ENCODE data around the gene RFNG.

Gene RFNG

GRCh38 chr17:82076018-82076784 is 24.6 kb upstream of the RFNG start:
- no peak overlapping the region for H3K4me3 ChIP-seq (ENCODE audit: insufficient read depth, low read depth, low read length)
- no peaks in the 10 kb centered on the region for H3K9me3 ChIP-seq (ENCODE audit: control insufficient read depth, low read length)
- 91 to 92% methylated on average over 25 of the region's 25 CpGs for WGBS, 2 experiments
- H3K27ac ChIP-seq (ENCODE audit: insufficient read depth, low read depth, low read length, poor library complexity, severe bottlenecking) = peak overlapping the region; percentile 44
- H3K27me3 ChIP-seq (ENCODE audit: control insufficient read depth, insufficient read depth, low read length, poor library complexity, severe bottlenecking) = peaks cover 11% of the 10 kb centered on the region
- H3K4me1 ChIP-seq (ENCODE audit: control insufficient read depth, insufficient read depth, low read length) = no peaks in the 10 kb centered on the region
- peaks cover 15% of the 10 kb centered on the region for H3K36me3 ChIP-seq (ENCODE audit: control insufficient read depth, insufficient read depth, low read length)

GRCh38 chr17:82073446-82073845 is 21.8 kb upstream of the RFNG start:
- Histone ChIP-seq H3K27me3 (ENCODE audit: control insufficient read depth, insufficient read depth, low read length, poor library complexity, severe bottlenecking) (peaks cover 11% of the 10 kb centered on the region), H3K4me3 (ENCODE audit: insufficient read depth, low read depth, low read length) (no peak overlapping the region), H3K27ac (ENCODE audit: insufficient read depth, low read depth, low read length, poor library complexity, severe bottlenecking) (no peak overlapping the region), H3K4me1 (ENCODE audit: control insufficient read depth, insufficient read depth, low read length) (no peaks in the 10 kb centered on the region), H3K9me3 (ENCODE audit: control insufficient read depth, low read length) (no peaks in the 10 kb centered on the region), H3K36me3 (ENCODE audit: control insufficient read depth, insufficient read depth, low read length) (no peaks in the 10 kb centered on the region)
- 90 to 91% methylated on average over 9 of the region's 9 CpGs for WGBS, 2 experiments

- H3K27me3 ChIP-seq (ENCODE audit: control insufficient read depth, insufficient read depth, low read length, poor library complexity, severe bottlenecking) = peaks cover 11% of the 10 kb centered on the region
- no peak overlapping the region for H3K27ac ChIP-seq (ENCODE audit: insufficient read depth, low read depth, low read length, poor library complexity, severe bottlenecking)
- WGBS, 2 experiments = 88 to 94% methylated on average over 5 to 6 of the region's 6 CpGs
- no peaks in the 10 kb centered on the region for H3K36me3 ChIP-seq (ENCODE audit: control insufficient read depth, insufficient read depth, low read length)
- no peaks in the 10 kb centered on the region for H3K9me3 ChIP-seq (ENCODE audit: control insufficient read depth, low read length)
- H3K4me3 ChIP-seq (ENCODE audit: insufficient read depth, low read depth, low read length) = no peak overlapping the region
- H3K4me1 ChIP-seq (ENCODE audit: control insufficient read depth, insufficient read depth, low read length) = no peaks in the 10 kb centered on the region
Observed at GRCh38 chr17:82072827-82073226, 21.2 kb upstream of the RFNG start.

GRCh38 chr17:82070611-82071010 is 19.0 kb upstream of the RFNG start:
- H3K4me1 ChIP-seq (ENCODE audit: control insufficient read depth, insufficient read depth, low read length) = no peaks in the 10 kb centered on the region
- no peaks in the 10 kb centered on the region for H3K36me3 ChIP-seq (ENCODE audit: control insufficient read depth, insufficient read depth, low read length)
- peaks cover 11% of the 10 kb centered on the region for H3K27me3 ChIP-seq (ENCODE audit: control insufficient read depth, insufficient read depth, low read length, poor library complexity, severe bottlenecking)
- no peak overlapping the region for H3K4me3 ChIP-seq (ENCODE audit: insufficient read depth, low read depth, low read length)
- no peaks in the 10 kb centered on the region for H3K9me3 ChIP-seq (ENCODE audit: control insufficient read depth, low read length)
- no peak overlapping the region for H3K27ac ChIP-seq (ENCODE audit: insufficient read depth, low read depth, low read length, poor library complexity, severe bottlenecking)

- H3K9me3 ChIP-seq (ENCODE audit: control insufficient read depth, low read length) = no peaks in the 10 kb centered on the region
- WGBS, 2 experiments = 13 to 15% methylated on average over 88 of the region's 88 CpGs
- H3K4me1 ChIP-seq (ENCODE audit: control insufficient read depth, insufficient read depth, low read length) = peaks cover 5% of the 10 kb centered on the region
- H3K27ac ChIP-seq (ENCODE audit: insufficient read depth, low read depth, low read length, poor library complexity, severe bottlenecking) = no peak within 1 kb of the TSS
- peak within 1 kb of the TSS; percentile 89 for H3K4me3 ChIP-seq (ENCODE audit: insufficient read depth, low read depth, low read length)
- no peaks in the 10 kb centered on the region for H3K27me3 ChIP-seq (ENCODE audit: control insufficient read depth, insufficient read depth, low read length, poor library complexity, severe bottlenecking)
- peaks cover 4% of the 10 kb centered on the region for H3K36me3 ChIP-seq (ENCODE audit: control insufficient read depth, insufficient read depth, low read length)
Observed at GRCh38 chr17:82065638-82066303, 14.2 kb upstream of the RFNG start, which contains the start of gene DUS1L. Gene DUS1L, minus strand, starts transcription at chr17:82065804. Its CDS starts 745 bp downstream, at chr17:82065059.

- WGBS, 2 experiments = 2% methylated on average over 47 of the region's 47 CpGs
- H3K27ac ChIP-seq (ENCODE audit: insufficient read depth, low read depth, low read length, poor library complexity, severe bottlenecking) = no peak overlapping the region
Observed at GRCh38 chr17:82065193-82065637, 13.6 kb upstream of the RFNG start.

GRCh38 chr17:82064433-82065192 is 13.0 kb upstream of the RFNG start:
- no peaks in the 10 kb centered on the region for H3K9me3 ChIP-seq (ENCODE audit: control insufficient read depth, low read length)
- no peaks in the 10 kb centered on the region for H3K27me3 ChIP-seq (ENCODE audit: control insufficient read depth, insufficient read depth, low read length, poor library complexity, severe bottlenecking)
- H3K4me3 ChIP-seq (ENCODE audit: insufficient read depth, low read depth, low read length) = peak overlapping the region; percentile 89
- no peak overlapping the region for H3K27ac ChIP-seq (ENCODE audit: insufficient read depth, low read depth, low read length, poor library complexity, severe bottlenecking)
- WGBS, 2 experiments = 66 to 67% methylated on average over 36 of the region's 36 CpGs
- H3K4me1 ChIP-seq (ENCODE audit: control insufficient read depth, insufficient read depth, low read length) = peaks cover 5% of the 10 kb centered on the region
- H3K36me3 ChIP-seq (ENCODE audit: control insufficient read depth, insufficient read depth, low read length) = peaks cover 6% of the 10 kb centered on the region

More at GRCh38 chr17:82065193-82065637, 13.6 kb upstream of the RFNG start:
- peaks cover 5% of the 10 kb centered on the region for H3K4me1 ChIP-seq (ENCODE audit: control insufficient read depth, insufficient read depth, low read length)
- H3K36me3 ChIP-seq (ENCODE audit: control insufficient read depth, insufficient read depth, low read length) = peaks cover 6% of the 10 kb centered on the region
- no peaks in the 10 kb centered on the region for H3K27me3 ChIP-seq (ENCODE audit: control insufficient read depth, insufficient read depth, low read length, poor library complexity, severe bottlenecking)
- H3K9me3 ChIP-seq (ENCODE audit: control insufficient read depth, low read length) = no peaks in the 10 kb centered on the region
- peak overlapping the region; percentile 89 for H3K4me3 ChIP-seq (ENCODE audit: insufficient read depth, low read depth, low read length)

GRCh38 chr17:82063424-82064415 is 12.1 kb upstream of the RFNG start:
- Histone ChIP-seq H3K4me3 (ENCODE audit: insufficient read depth, low read depth, low read length) (no peak overlapping the region), H3K9me3 (ENCODE audit: control insufficient read depth, low read length) (no peaks in the 10 kb centered on the region), H3K36me3 (ENCODE audit: control insufficient read depth, insufficient read depth, low read length) (peaks cover 6% of the 10 kb centered on the region), H3K27ac (ENCODE audit: insufficient read depth, low read depth, low read length, poor library complexity, severe bottlenecking) (no peak overlapping the region), H3K27me3 (ENCODE audit: control insufficient read depth, insufficient read depth, low read length, poor library complexity, severe bottlenecking) (no peaks in the 10 kb centered on the region), H3K4me1 (ENCODE audit: control insufficient read depth, insufficient read depth, low read length) (peaks cover 5% of the 10 kb centered on the region)
- WGBS, 2 experiments = 92% methylated on average over 20 of the region's 20 CpGs

- 95 to 96% methylated on average over 9 of the region's 9 CpGs for WGBS, 2 experiments
- H3K36me3 ChIP-seq (ENCODE audit: control insufficient read depth, insufficient read depth, low read length) = peaks cover 7% of the 10 kb centered on the region
- H3K4me1 ChIP-seq (ENCODE audit: control insufficient read depth, insufficient read depth, low read length) = peaks cover 5% of the 10 kb centered on the region
- no peaks in the 10 kb centered on the region for H3K27me3 ChIP-seq (ENCODE audit: control insufficient read depth, insufficient read depth, low read length, poor library complexity, severe bottlenecking)
- no peak overlapping the region for H3K27ac ChIP-seq (ENCODE audit: insufficient read depth, low read depth, low read length, poor library complexity, severe bottlenecking)
- no peak overlapping the region for H3K4me3 ChIP-seq (ENCODE audit: insufficient read depth, low read depth, low read length)
- H3K9me3 ChIP-seq (ENCODE audit: control insufficient read depth, low read length) = no peaks in the 10 kb centered on the region
Observed at GRCh38 chr17:82062984-82063368, 11.4 kb upstream of the RFNG start.
